Measurements from ENCODE around the gene RBMS3.

The RBMS3 gene

GRCh38 chr3:29329986-29330890 is 49.4 kb downstream of the RBMS3 start:
- in situ Hi-C loops (cut with MboI; ENCODE audit: low sequenced_read_pairs) = no loop called here
- Histone ChIP-seq H3K27me3 (ENCODE audit: low read depth) (no peaks in the 10 kb centered on the region), H3K4me1 (peaks cover 21% of the 10 kb centered on the region), H3K9me3 (no peaks in the 10 kb centered on the region), H3K36me3 (replicated peaks) (no peaks in the 10 kb centered on the region), H3K4me3 (no peak overlapping the region)
- DNase-seq (ENCODE audit: low spot score in 2 of 2) = no peak

GRCh38 chr3:29331035-29331434 is 50.2 kb downstream of the RBMS3 start:
- peaks cover 27% of the 10 kb centered on the region for H3K4me1 ChIP-seq
- in situ Hi-C loops (cut with MboI; ENCODE audit: low sequenced_read_pairs) = no loop called here
- H3K27me3 ChIP-seq (ENCODE audit: low read depth) = no peaks in the 10 kb centered on the region
- DNase-seq (ENCODE audit: low spot score in 2 of 2) = no peak
- H3K4me3 ChIP-seq = no peak overlapping the region
- H3K36me3 ChIP-seq (replicated peaks) = no peaks in the 10 kb centered on the region
- H3K9me3 ChIP-seq = no peaks in the 10 kb centered on the region

GRCh38 chr3:29331456-29332194 is 50.8 kb downstream of the RBMS3 start:
- Histone ChIP-seq H3K4me1 (peaks cover 28% of the 10 kb centered on the region), H3K4me3 (no peak overlapping the region), H3K36me3 (replicated peaks) (no peaks in the 10 kb centered on the region), H3K27me3 (ENCODE audit: low read depth) (no peaks in the 10 kb centered on the region), H3K9me3 (no peaks in the 10 kb centered on the region)
- no peak for DNase-seq (ENCODE audit: low spot score in 2 of 2)
- in situ Hi-C loops (cut with MboI; ENCODE audit: low sequenced_read_pairs) = no loop called here

GRCh38 chr3:29332195-29332637 is 51.3 kb downstream of the RBMS3 start:
- H3K4me1 ChIP-seq = peaks cover 29% of the 10 kb centered on the region
- in situ Hi-C loops (cut with MboI; ENCODE audit: low sequenced_read_pairs) = no loop called here

GRCh38 chr3:29333576-29333975 is 52.7 kb downstream of the RBMS3 start:
- H3K36me3 ChIP-seq (replicated peaks) = no peaks in the 10 kb centered on the region
- H3K27me3 ChIP-seq (ENCODE audit: low read depth) = no peaks in the 10 kb centered on the region
- no peaks in the 10 kb centered on the region for H3K9me3 ChIP-seq
- DNase-seq (ENCODE audit: low spot score in 2 of 2) = no peak
- in situ Hi-C loops (cut with MboI; ENCODE audit: low sequenced_read_pairs) = no loop called here
- peaks cover 43% of the 10 kb centered on the region for H3K4me1 ChIP-seq
- H3K4me3 ChIP-seq = no peak overlapping the region

More at GRCh38 chr3:29332195-29332637, 51.3 kb downstream of the RBMS3 start:
- Histone ChIP-seq H3K4me3 (no peak overlapping the region), H3K27me3 (ENCODE audit: low read depth) (no peaks in the 10 kb centered on the region), H3K36me3 (replicated peaks) (no peaks in the 10 kb centered on the region), H3K9me3 (no peaks in the 10 kb centered on the region)
- DNase-seq (ENCODE audit: low spot score in 2 of 2) = no peak

GRCh38 chr3:29334706-29335105 is 53.8 kb downstream of the RBMS3 start:
- H3K4me3 ChIP-seq = no peak overlapping the region
- peaks cover 51% of the 10 kb centered on the region for H3K4me1 ChIP-seq
- DNase-seq (ENCODE audit: low spot score in 2 of 2) = peak in 1 of 2 experiments; percentile 84
- in situ Hi-C loops (cut with MboI; ENCODE audit: low sequenced_read_pairs) = no loop called here
- no peaks in the 10 kb centered on the region for H3K9me3 ChIP-seq
- no peaks in the 10 kb centered on the region for H3K36me3 ChIP-seq (replicated peaks)
- no peaks in the 10 kb centered on the region for H3K27me3 ChIP-seq (ENCODE audit: low read depth)

GRCh38 chr3:29335438-29335837 is 54.6 kb downstream of the RBMS3 start:
- in situ Hi-C loops (cut with MboI; ENCODE audit: low sequenced_read_pairs) = no loop called here

GRCh38 chr3:29335943-29336342 is 55.1 kb downstream of the RBMS3 start:
- DNase-seq (ENCODE audit: low spot score in 2 of 2) = no peak
- in situ Hi-C loops (cut with MboI; ENCODE audit: low sequenced_read_pairs) = no loop called here
- no peaks in the 10 kb centered on the region for H3K9me3 ChIP-seq
- no peaks in the 10 kb centered on the region for H3K36me3 ChIP-seq (replicated peaks)
- H3K4me3 ChIP-seq = no peak overlapping the region
- no peaks in the 10 kb centered on the region for H3K27me3 ChIP-seq (ENCODE audit: low read depth)
- peaks cover 51% of the 10 kb centered on the region for H3K4me1 ChIP-seq

More at GRCh38 chr3:29335438-29335837, 54.6 kb downstream of the RBMS3 start:
- peak; percentile 82 to 93 for DNase-seq (ENCODE audit: low spot score in 2 of 2)
- Histone ChIP-seq H3K4me3 (no peak overlapping the region), H3K9me3 (no peaks in the 10 kb centered on the region), H3K4me1 (peaks cover 51% of the 10 kb centered on the region), H3K36me3 (replicated peaks) (no peaks in the 10 kb centered on the region), H3K27me3 (ENCODE audit: low read depth) (no peaks in the 10 kb centered on the region)

- in situ Hi-C loops (cut with MboI; ENCODE audit: low sequenced_read_pairs) = no loop called here
- no peak for DNase-seq (ENCODE audit: low spot score in 2 of 2)
- Histone ChIP-seq H3K4me3 (no peak overlapping the region), H3K36me3 (replicated peaks) (no peaks in the 10 kb centered on the region), H3K4me1 (peaks cover 51% of the 10 kb centered on the region), H3K27me3 (ENCODE audit: low read depth) (no peaks in the 10 kb centered on the region), H3K9me3 (no peaks in the 10 kb centered on the region)
These were observed 56.7 kb downstream of the RBMS3 start for GRCh38 chr3:29337565-29337964.

GRCh38 chr3:29338377-29338776 is 57.5 kb downstream of the RBMS3 start:
- in situ Hi-C loops (cut with MboI; ENCODE audit: low sequenced_read_pairs) = no loop called here
- no peaks in the 10 kb centered on the region for H3K9me3 ChIP-seq
- H3K4me1 ChIP-seq = peaks cover 46% of the 10 kb centered on the region
- H3K4me3 ChIP-seq = no peak overlapping the region
- peak in 1 of 2 experiments; percentile 43 for DNase-seq (ENCODE audit: low spot score in 2 of 2)
- H3K27me3 ChIP-seq (ENCODE audit: low read depth) = no peaks in the 10 kb centered on the region
- H3K36me3 ChIP-seq (replicated peaks) = no peaks in the 10 kb centered on the region

- peaks cover 45% of the 10 kb centered on the region for H3K4me1 ChIP-seq
- in situ Hi-C loops (cut with MboI; ENCODE audit: low sequenced_read_pairs) = no loop called here
- H3K36me3 ChIP-seq (replicated peaks) = no peaks in the 10 kb centered on the region
- no peaks in the 10 kb centered on the region for H3K9me3 ChIP-seq
- DNase-seq (ENCODE audit: low spot score in 2 of 2) = peak in 1 of 2 experiments; percentile 9
- no peak overlapping the region for H3K4me3 ChIP-seq
- no peaks in the 10 kb centered on the region for H3K27me3 ChIP-seq (ENCODE audit: low read depth)
These were observed 58.4 kb downstream of the RBMS3 start for GRCh38 chr3:29339016-29339833.

- no peak for DNase-seq (ENCODE audit: low spot score in 2 of 2)
- no peaks in the 10 kb centered on the region for H3K36me3 ChIP-seq (replicated peaks)
- no peaks in the 10 kb centered on the region for H3K9me3 ChIP-seq
- no peak overlapping the region for H3K4me3 ChIP-seq
- H3K27me3 ChIP-seq (ENCODE audit: low read depth) = no peaks in the 10 kb centered on the region
- in situ Hi-C loops (cut with MboI; ENCODE audit: low sequenced_read_pairs) = no loop called here
- peaks cover 48% of the 10 kb centered on the region for H3K4me1 ChIP-seq
These were observed 63.3 kb downstream of the RBMS3 start for GRCh38 chr3:29344154-29344553.

- in situ Hi-C loops (cut with MboI; ENCODE audit: low sequenced_read_pairs) = no loop called here
- DNase-seq (ENCODE audit: low spot score in 2 of 2) = peak in 1 of 2 experiments; percentile 58
- Histone ChIP-seq H3K4me3 (no peak overlapping the region), H3K36me3 (replicated peaks) (no peaks in the 10 kb centered on the region), H3K27me3 (ENCODE audit: low read depth) (no peaks in the 10 kb centered on the region), H3K4me1 (peaks cover 46% of the 10 kb centered on the region), H3K9me3 (no peaks in the 10 kb centered on the region)
These were observed 64.1 kb downstream of the RBMS3 start for GRCh38 chr3:29344935-29345334.

Measured in HAP-1 (cell line).